ENCODE measurements around the gene NQO2.
"Not testable (repeated sequence)": the region's sequence is repeated elsewhere in the genome, so short reads cannot be mapped to it uniquely, and the experiment has no call there.

Gene NQO2

DNA sequence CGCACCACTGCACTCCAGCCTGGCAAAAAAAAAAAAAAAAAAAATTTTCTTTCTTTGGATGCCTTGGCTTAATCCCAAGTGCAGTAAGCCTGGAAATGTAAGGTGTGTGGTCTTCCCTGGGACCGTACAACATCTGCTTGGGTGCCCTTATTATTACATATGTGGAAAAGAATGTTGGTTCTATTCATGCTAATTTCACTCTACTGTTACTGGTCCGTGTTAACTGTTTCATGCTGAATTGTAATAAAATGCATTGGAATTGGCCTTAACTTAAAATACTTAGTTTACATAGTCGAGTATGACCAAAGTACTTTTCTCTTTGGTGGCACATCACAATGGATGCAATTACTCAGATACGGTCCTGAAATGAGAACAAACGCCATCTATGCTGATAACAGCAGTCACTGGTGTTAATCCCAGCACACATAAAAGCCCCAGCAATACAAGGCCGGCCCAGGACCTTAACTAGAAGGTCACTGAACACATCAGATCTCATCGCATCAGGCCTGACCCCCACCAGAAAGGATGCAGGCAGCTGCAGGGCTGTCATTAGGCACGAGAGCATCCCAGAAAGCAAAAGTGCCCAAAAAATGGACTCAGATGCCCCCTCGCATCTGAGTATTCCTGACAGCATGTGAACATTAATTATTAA, 29.5 kb upstream of the NQO2 start:
- no peak for DNase-seq

DNA sequence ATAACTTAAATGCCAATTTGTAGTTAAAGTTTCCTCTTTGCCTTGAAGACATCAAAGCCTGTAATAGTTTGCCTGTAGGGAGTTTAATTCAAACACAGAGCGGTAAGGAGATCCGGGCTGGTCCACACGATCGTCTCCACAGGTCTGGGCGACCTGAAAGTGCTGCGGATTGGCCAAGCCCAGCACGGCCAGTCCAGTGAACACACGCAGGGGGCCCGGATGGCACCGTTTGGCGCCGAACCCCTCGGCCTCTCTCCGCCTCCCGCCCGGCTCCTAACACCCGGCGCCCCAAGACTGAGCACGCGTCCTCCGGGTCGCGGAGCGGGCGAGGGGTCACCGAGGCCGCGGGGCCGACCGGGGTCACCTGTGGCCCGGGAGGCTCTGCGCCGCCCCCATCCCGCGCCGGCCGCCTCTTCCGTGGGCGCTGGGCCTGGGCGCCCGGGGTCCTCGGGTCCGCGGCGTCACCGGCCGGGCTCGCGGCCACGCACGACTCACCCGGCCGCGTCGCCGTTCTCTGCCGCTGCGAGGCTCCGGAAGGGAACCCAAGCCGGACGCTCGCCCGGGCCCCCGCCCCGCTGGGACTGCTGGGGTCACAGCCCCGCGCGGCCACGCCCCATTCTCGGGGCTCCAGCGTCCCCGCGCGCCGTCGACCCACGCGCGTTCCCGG, 28.8 kb upstream of the NQO2 start:
- no peak for DNase-seq

GRCh38 chr6:2971420-2972218, 28.1 kb upstream of the NQO2 start, which contains the start of gene SERPINB6:
SERPINB6 (minus strand) TSS chr6:2971567; CDS start chr6:2959332, 12,235 bp downstream.
- no peak for DNase-seq

DNA sequence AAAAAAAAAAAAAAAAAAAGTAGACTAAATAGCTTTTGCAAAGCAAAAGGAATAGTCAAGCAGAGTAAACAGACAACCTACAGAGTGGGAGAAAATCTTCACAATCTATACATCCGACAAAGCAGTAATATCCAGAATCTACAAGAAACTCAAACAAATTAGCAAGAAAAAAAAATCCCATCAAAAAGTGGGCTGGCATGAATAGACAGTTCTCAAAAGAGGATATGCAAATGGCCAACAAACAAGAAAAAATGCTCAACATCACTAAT, 27.5 kb upstream of the NQO2 start:
- not testable (repeated sequence) for DNase-seq

- DNase-seq, result not testable (repeated sequence)
These were observed 27.0 kb upstream of the NQO2 start for GRCh38 chr6:2972685-2973084.

GRCh38 chr6:2973180-2973579, 26.5 kb upstream of the NQO2 start:
- DNase-seq, result not testable (repeated sequence)

GRCh38 chr6:2973676-2974075, 26.0 kb upstream of the NQO2 start:
- peak; percentile 88 for DNase-seq

DNA sequence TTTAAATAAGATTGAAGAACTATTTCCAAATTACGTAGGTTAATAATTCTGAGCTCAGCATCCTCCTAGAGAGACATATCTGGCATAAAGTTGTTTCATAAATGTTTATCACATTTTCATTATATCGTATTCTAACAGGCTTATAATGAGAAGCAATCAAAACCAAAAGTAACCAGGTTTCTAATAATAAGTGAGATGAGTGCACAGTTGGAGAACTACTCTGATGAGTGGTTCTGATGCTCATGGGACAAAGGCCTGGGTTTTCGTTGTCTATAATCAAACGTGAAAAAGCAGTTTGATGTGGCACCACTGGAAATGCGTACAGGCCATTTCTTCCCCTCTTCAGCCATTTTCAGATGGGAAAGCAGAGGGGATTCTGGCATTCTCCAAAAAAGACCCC, 23.6 kb upstream of the NQO2 start:
- no peak for DNase-seq

DNA sequence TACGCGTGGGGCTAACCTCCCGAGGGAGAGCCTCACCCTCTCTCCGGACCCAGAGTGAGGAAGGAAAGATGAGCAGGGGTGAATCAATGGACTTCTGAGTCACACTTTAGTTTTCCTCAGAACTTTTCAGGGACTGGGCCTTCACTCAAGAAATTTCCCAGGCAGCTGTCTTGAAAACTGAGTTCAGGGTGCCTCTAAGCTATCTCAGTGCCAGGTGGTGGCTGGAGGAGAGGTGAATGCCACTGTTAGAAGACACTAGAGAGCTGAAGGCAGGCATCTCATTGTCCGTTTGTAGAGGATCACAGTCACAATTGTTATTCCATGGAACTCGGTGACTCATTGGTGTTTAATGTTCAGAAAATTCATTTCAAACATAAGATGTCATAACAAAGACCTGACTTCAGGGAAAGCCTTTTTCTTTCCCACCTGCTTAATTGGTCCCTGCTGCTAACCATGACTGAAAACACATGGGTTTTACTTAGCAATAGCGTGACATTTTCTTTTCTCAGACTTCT, 23.1 kb upstream of the NQO2 start:
- no peak for DNase-seq

GRCh38 chr6:2977290-2977689, 22.4 kb upstream of the NQO2 start:
- no peak for DNase-seq

DNA sequence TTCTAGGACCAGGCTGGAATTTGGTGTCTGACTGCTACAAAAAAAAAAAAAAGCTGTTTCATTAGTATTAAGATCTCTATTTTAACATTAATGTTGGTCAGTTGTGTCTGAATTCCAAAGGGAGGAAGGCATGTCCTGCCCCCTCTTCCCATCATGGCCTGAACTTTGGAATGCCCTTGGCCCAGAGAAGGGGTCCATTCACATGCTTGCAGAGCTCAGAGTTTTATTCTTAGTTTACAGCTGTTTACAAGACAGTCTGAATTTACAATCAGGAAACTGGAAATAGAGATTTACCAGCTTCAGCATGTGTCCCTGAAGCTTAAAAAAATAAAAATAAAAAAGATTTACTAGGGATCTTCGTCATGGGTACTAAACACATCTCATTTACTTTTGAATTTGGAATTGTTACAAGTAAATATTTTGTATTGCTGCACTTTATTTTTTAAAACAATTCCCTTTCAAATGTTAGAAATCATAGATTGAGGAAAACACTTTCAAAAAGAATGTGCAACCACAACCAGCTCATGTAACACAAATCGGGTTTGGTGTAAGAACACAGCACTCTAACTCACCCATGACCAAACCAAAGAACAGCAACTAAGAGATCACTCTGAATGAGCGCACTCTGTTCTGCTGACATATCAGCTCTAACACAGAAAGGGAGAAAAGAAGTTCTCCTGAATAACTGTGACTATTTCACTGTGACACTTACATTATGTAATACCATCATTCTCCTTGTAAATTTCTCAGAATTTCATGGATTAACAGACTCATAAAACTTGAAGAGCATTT, 21.7 kb upstream of the NQO2 start:
- no peak for DNase-seq

DNA sequence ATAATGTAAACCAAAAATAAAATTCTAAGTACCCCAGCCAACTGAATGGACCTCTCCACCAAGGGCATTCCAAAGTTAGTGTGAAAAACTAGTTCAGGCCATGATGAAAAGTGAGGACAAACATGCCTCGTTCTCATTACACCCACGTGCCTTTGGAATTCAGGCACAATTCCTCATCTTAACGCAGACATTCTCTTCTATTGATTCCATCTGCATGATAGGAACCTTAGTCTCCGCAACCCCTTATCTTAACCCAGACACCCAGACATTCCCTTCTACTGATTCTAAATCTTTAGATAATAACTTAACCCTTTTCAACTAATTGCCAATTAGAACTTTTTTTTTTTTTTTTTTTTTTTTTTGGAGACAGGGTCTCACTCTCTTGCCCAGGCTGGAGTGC, 20.8 kb upstream of the NQO2 start:
- no peak for DNase-seq

GRCh38 chr6:2979819-2980464, 19.8 kb upstream of the NQO2 start:
- peak; percentile 40 for DNase-seq

- DNase-seq, result no peak
These were observed 19.2 kb upstream of the NQO2 start for GRCh38 chr6:2980465-2980855.

DNA sequence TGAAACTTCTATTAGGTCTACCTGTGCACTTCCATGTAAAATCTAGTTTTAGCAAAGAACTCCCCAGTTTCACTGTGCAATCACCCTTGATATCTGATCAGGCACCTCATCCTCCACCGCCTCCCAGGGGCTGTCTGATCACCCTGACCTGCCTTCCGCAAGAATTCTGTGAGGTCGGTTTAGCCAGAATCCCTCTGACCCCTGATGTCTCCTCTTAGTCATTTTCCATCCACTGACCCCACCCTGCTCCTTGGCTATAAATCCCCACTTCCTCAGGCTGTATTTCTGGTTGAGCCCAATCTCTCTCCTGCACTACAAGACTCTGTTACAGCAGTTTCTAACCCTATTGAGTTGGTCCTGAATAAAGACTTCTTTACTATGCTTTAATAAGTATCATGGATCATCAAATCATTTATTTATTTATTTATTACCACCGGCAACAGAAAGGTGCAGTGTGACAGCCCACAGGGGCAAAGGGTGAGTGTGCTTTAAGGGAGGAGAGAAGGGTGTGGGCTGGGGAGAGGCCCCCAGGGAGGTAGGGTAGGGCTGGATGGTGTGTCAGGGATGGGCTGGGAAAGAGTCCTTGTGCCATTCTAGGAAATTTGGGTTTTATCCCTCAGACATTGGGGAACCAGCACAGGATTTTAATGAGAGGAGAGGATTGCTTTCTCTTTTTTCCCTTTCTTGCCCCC, 17.1 kb upstream of the NQO2 start:
- no peak for DNase-seq

GRCh38 chr6:2984738-2985406, 14.8 kb upstream of the NQO2 start:
- DNase-seq, result no peak

GRCh38 chr6:2986722-2987221, 12.9 kb upstream of the NQO2 start:
- no peak for DNase-seq

GRCh38 chr6:2988094-2988425, 11.6 kb upstream of the NQO2 start:
- no peak for DNase-seq

GRCh38 chr6:2988426-2989331, 11.0 kb upstream of the NQO2 start:
- peak; percentile 93 for DNase-seq
